Kidney capillary endothelial cell (primary cell): Measurements from ENCODE around the gene EXOC4.
"Not testable (repeated sequence)": the region's sequence is repeated elsewhere in the genome, so short reads cannot be mapped to it uniquely, and the experiment has no call there.

Source experiments
- DNase-seq: peaks from one replicate; pipeline ENCODE4 v3.0.0-alpha.2; 2018; ENCODE audit warnings: low spot score

The EXOC4 gene

GRCh38 chr7:133625046-133625445, 372.2 kb downstream of the EXOC4 start:
- no peak for DNase-seq

- no peak for DNase-seq
Observed at GRCh38 chr7:133629701-133630100, 376.8 kb downstream of the EXOC4 start.

- DNase-seq = no peak
Observed at GRCh38 chr7:133633055-133633454, 380.2 kb downstream of the EXOC4 start.

GRCh38 chr7:133635541-133635940, 382.7 kb downstream of the EXOC4 start:
- DNase-seq = no peak

- DNase-seq = no peak
Observed at GRCh38 chr7:133638857-133639256, 386.0 kb downstream of the EXOC4 start.

- no peak for DNase-seq
Observed at GRCh38 chr7:133641436-133641835, 388.6 kb downstream of the EXOC4 start.

GRCh38 chr7:133642907-133643306, 390.0 kb downstream of the EXOC4 start:
- DNase-seq = no peak

- not testable (repeated sequence) for DNase-seq
Observed at GRCh38 chr7:133643652-133644051, 390.8 kb downstream of the EXOC4 start.

GRCh38 chr7:133645884-133646391, 393.1 kb downstream of the EXOC4 start:
- DNase-seq = no peak

GRCh38 chr7:133646472-133647315, 393.8 kb downstream of the EXOC4 start:
- no peak for DNase-seq

- DNase-seq = no peak
Observed at GRCh38 chr7:133649593-133649992, 396.7 kb downstream of the EXOC4 start.

- DNase-seq = no peak
Observed at GRCh38 chr7:133650069-133650468, 397.2 kb downstream of the EXOC4 start.

- no peak for DNase-seq
Observed at GRCh38 chr7:133650487-133651300, 397.8 kb downstream of the EXOC4 start.

- no peak for DNase-seq
Observed at GRCh38 chr7:133652547-133652946, 399.7 kb downstream of the EXOC4 start.

GRCh38 chr7:133654547-133654946, 401.7 kb downstream of the EXOC4 start:
- no peak for DNase-seq

GRCh38 chr7:133662276-133662675, 409.4 kb downstream of the EXOC4 start:
- no peak for DNase-seq

GRCh38 chr7:133662830-133663229, 410.0 kb downstream of the EXOC4 start:
- DNase-seq = no peak

- DNase-seq = no peak
Observed at GRCh38 chr7:133664528-133664927, 411.6 kb downstream of the EXOC4 start.

GRCh38 chr7:133668296-133669060, 415.6 kb downstream of the EXOC4 start:
- DNase-seq = no peak

GRCh38 chr7:133669061-133669455, 416.2 kb downstream of the EXOC4 start:
- no peak for DNase-seq

- DNase-seq = no peak
Observed at GRCh38 chr7:133670250-133670649, 417.4 kb downstream of the EXOC4 start.

GRCh38 chr7:133672866-133673265, 420.0 kb downstream of the EXOC4 start:
- no peak for DNase-seq
